ENCODE data around the gene ANO10. TPM values are rescaled to one million over a fixed set of nuclear protein-coding genes. Genes with fewer than 3 reads are reported as not detected.
"Not testable (repeated sequence)": the region's sequence is repeated elsewhere in the genome, so short reads cannot be mapped to it uniquely, and the experiment has no call there.

The ANO10 gene
- total RNA-seq, 1 donor from 2014 or later = 6.0 TPM

- H3K27ac Mint-ChIP-seq = no peak overlapping the region
- peaks cover 4% of the 10 kb centered on the region for H3K4me1 Mint-ChIP-seq
- intact Hi-C loops (cut with micrococcal nuclease) = no loop called here
- H3K4me3 Mint-ChIP-seq = no peak overlapping the region
- peaks cover 19% of the 10 kb centered on the region for H3K9me3 Mint-ChIP-seq
- peaks cover 5% of the 10 kb centered on the region for H3K36me3 Mint-ChIP-seq (ENCODE audit: low read depth)
- H3K27me3 Mint-ChIP-seq = peaks cover 4% of the 10 kb centered on the region
- no peak for DNase-seq
Measured at GRCh38 chr3:43484926-43485488, 136.8 kb downstream of the ANO10 start.

GRCh38 chr3:43481375-43481774, 140.4 kb downstream of the ANO10 start:
- H3K4me1 Mint-ChIP-seq = peaks cover 20% of the 10 kb centered on the region
- H3K27me3 Mint-ChIP-seq = peaks cover 1% of the 10 kb centered on the region
- H3K9me3 Mint-ChIP-seq = peaks cover 31% of the 10 kb centered on the region
- peaks cover 12% of the 10 kb centered on the region for H3K36me3 Mint-ChIP-seq (ENCODE audit: low read depth)
- intact Hi-C loops (cut with micrococcal nuclease) = no loop called here
- no peak overlapping the region for H3K27ac Mint-ChIP-seq
- no peak overlapping the region for H3K4me3 Mint-ChIP-seq
- DNase-seq = no peak

GRCh38 chr3:43478839-43479238, 143.0 kb downstream of the ANO10 start:
- H3K27ac Mint-ChIP-seq; H3K4me3 Mint-ChIP-seq; H3K27me3 Mint-ChIP-seq; H3K36me3 Mint-ChIP-seq (ENCODE audit: low read depth); DNase-seq; intact Hi-C loops (cut with micrococcal nuclease): not testable (repeated sequence)
- Mint-ChIP-seq H3K4me1 (peaks cover 20% of the 10 kb centered on the region), H3K9me3 (peaks cover 28% of the 10 kb centered on the region)

- intact Hi-C loops (cut with micrococcal nuclease) = no loop called here
- peaks cover 27% of the 10 kb centered on the region for H3K9me3 Mint-ChIP-seq
- DNase-seq = no peak
- peaks cover 19% of the 10 kb centered on the region for H3K4me1 Mint-ChIP-seq
- no peak overlapping the region for H3K4me3 Mint-ChIP-seq
- peaks cover 4% of the 10 kb centered on the region for H3K27me3 Mint-ChIP-seq
- H3K36me3 Mint-ChIP-seq (ENCODE audit: low read depth) = peaks cover 9% of the 10 kb centered on the region
- H3K27ac Mint-ChIP-seq = peak overlapping the region; percentile 78
Measured at GRCh38 chr3:43478118-43478785, 143.6 kb downstream of the ANO10 start.

DNA sequence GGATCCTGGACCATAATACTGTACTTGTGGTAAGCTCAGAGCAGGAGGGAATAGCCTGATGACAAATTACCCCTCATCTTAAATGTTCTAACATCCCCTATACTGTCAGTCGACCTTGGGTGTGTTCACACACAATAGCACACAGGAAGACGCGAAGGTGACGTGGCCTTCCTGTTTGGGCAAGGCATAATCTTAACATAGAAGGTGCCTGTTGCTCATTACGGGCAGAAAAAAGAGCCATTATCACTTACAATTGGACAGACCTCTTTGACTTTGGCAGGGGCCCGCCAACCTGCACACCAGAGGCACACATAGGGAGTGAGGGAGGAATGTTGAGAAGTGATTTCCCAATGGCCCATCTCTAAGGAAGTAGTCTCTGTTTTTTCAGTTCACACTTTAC, 144.2 kb downstream of the ANO10 start:
- Mint-ChIP-seq H3K36me3 (ENCODE audit: low read depth) (peaks cover 7% of the 10 kb centered on the region), H3K4me1 (peaks cover 17% of the 10 kb centered on the region), H3K27ac (peak overlapping the region; percentile 78), H3K27me3 (peaks cover 6% of the 10 kb centered on the region), H3K9me3 (peaks cover 22% of the 10 kb centered on the region), H3K4me3 (peak overlapping the region; percentile 45)
- intact Hi-C loops (cut with micrococcal nuclease) = no loop called here
- peak; percentile 81 for DNase-seq

- no peak overlapping the region for H3K27ac Mint-ChIP-seq
- H3K4me3 Mint-ChIP-seq = no peak overlapping the region
- peaks cover 12% of the 10 kb centered on the region for H3K9me3 Mint-ChIP-seq
- no peak for DNase-seq
- H3K27me3 Mint-ChIP-seq = peaks cover 11% of the 10 kb centered on the region
- H3K36me3 Mint-ChIP-seq (ENCODE audit: low read depth) = peaks cover 7% of the 10 kb centered on the region
- intact Hi-C loops (cut with micrococcal nuclease) = no loop called here
- peaks cover 17% of the 10 kb centered on the region for H3K4me1 Mint-ChIP-seq
Measured at GRCh38 chr3:43473737-43474136, 148.1 kb downstream of the ANO10 start.

- intact Hi-C loops (cut with micrococcal nuclease) = no loop called here
- peak; percentile 37 for DNase-seq
- Mint-ChIP-seq H3K36me3 (ENCODE audit: low read depth) (peaks cover 7% of the 10 kb centered on the region), H3K27me3 (peaks cover 11% of the 10 kb centered on the region), H3K4me3 (no peak overlapping the region), H3K4me1 (peaks cover 13% of the 10 kb centered on the region), H3K9me3 (peaks cover 12% of the 10 kb centered on the region), H3K27ac (no peak overlapping the region)
Measured at GRCh38 chr3:43473244-43473643, 148.6 kb downstream of the ANO10 start.

DNA sequence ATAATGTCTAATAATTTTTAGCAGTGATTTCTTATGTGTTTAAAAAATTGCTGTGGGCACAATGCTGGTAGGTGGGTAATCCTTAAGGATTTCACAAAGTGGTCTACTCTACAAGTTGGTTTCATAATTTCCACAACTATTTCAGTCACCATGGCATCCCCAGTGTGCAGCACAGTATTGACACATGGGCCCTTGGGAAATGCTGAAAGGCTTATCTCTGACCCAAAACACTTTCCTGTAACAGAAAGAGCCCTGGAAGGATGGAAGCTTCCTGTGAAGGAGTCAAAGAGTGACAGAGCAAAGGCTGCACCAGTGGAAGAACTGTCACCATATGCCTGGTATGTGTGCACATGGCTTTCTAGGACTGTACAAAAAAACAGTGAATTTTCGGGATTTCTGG, 153.7 kb downstream of the ANO10 start:
- peak; percentile 49 for DNase-seq
- H3K4me3 Mint-ChIP-seq = no peak overlapping the region
- H3K27ac Mint-ChIP-seq = no peak overlapping the region
- H3K27me3 Mint-ChIP-seq = peaks cover 9% of the 10 kb centered on the region
- intact Hi-C loops (cut with micrococcal nuclease) = no loop called here
- H3K36me3 Mint-ChIP-seq (ENCODE audit: low read depth) = no peaks in the 10 kb centered on the region
- peaks cover 9% of the 10 kb centered on the region for H3K9me3 Mint-ChIP-seq
- no peaks in the 10 kb centered on the region for H3K4me1 Mint-ChIP-seq

DNA sequence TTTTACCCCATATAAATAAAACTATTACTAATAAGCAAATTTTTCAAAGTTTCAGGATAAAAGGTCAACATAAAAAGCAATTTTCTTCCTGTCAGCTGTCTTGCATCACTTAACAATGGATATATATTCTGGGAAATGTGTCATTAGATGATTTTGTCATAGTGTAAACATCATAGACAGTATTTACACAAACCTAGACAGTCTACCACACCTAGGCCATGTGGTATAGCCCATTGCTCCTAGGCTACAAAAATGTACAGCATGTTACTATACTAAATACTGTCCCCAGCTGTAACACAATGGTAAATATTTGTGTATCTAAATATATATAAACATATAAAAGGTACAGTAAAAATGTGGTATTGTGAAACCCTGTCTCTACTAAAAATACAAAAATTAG, 156.7 kb downstream of the ANO10 start:
- intact Hi-C loops (cut with micrococcal nuclease) = no loop called here
- peaks cover 2% of the 10 kb centered on the region for H3K36me3 Mint-ChIP-seq (ENCODE audit: low read depth)
- H3K9me3 Mint-ChIP-seq = peaks cover 16% of the 10 kb centered on the region

GRCh38 chr3:43462566-43462965, 159.2 kb downstream of the ANO10 start:
- H3K27ac Mint-ChIP-seq; H3K4me3 Mint-ChIP-seq; H3K27me3 Mint-ChIP-seq; intact Hi-C loops (cut with micrococcal nuclease); DNase-seq; H3K36me3 Mint-ChIP-seq (ENCODE audit: low read depth); H3K4me1 Mint-ChIP-seq: not testable (repeated sequence)
- H3K9me3 Mint-ChIP-seq = peaks cover 16% of the 10 kb centered on the region

More for the DNA sequence above, 156.7 kb downstream of the ANO10 start:
- Mint-ChIP-seq H3K27me3 (peaks cover 4% of the 10 kb centered on the region), H3K27ac (no peak overlapping the region), H3K4me1 (no peaks in the 10 kb centered on the region), H3K4me3 (no peak overlapping the region)
- no peak for DNase-seq

DNA sequence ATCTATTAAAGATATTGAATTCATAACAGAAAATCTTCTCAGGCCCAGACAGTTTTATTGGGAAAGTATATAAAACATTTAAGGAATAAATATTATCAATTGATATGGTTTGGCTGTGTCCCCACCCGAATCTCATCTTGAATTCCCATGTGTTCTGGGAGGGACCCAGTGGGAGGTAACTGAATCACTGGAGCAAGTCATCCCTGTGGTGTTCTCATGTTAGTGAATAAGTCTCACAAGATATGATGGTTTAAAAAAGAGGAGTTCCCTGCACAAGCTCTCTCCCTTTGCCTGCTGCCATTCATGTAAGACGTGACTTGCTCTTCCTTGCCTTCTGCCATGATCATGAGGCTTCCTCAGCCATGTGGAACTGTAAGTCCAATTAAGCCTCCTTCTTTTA, 160.5 kb downstream of the ANO10 start:
- Mint-ChIP-seq H3K4me1 (peaks cover 2% of the 10 kb centered on the region), H3K27ac (no peak overlapping the region), H3K4me3 (no peak overlapping the region), H3K9me3 (peaks cover 16% of the 10 kb centered on the region), H3K27me3 (peaks cover 6% of the 10 kb centered on the region), H3K36me3 (ENCODE audit: low read depth) (peaks cover 2% of the 10 kb centered on the region)
- intact Hi-C loops (cut with micrococcal nuclease) = no loop called here
- DNase-seq = no peak

DNA sequence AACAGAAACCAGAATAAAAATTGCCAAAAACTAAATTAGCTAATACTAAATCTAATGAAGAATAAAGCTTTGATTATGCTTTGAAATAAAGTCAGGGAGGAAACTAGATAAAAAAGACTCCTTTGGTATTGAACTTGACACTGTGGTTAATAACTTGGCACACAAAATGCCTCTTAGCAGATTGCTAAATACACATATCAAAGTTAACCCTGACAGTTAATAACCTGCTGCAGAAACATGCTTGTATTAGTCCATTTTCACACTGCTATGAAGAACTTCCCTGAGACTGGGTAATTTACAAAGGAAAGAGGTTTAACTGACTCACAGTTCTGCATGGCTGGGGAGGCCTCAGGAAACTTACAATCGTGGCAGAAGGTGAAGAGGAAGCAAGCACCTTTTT, 164.8 kb downstream of the ANO10 start:
- H3K4me3 Mint-ChIP-seq; H3K27me3 Mint-ChIP-seq; intact Hi-C loops (cut with micrococcal nuclease); H3K36me3 Mint-ChIP-seq (ENCODE audit: low read depth); H3K9me3 Mint-ChIP-seq; DNase-seq; H3K4me1 Mint-ChIP-seq; H3K27ac Mint-ChIP-seq: not testable (repeated sequence)

GRCh38 chr3:43455233-43455632, 166.6 kb downstream of the ANO10 start:
- peaks cover 2% of the 10 kb centered on the region for H3K4me1 Mint-ChIP-seq

DNA sequence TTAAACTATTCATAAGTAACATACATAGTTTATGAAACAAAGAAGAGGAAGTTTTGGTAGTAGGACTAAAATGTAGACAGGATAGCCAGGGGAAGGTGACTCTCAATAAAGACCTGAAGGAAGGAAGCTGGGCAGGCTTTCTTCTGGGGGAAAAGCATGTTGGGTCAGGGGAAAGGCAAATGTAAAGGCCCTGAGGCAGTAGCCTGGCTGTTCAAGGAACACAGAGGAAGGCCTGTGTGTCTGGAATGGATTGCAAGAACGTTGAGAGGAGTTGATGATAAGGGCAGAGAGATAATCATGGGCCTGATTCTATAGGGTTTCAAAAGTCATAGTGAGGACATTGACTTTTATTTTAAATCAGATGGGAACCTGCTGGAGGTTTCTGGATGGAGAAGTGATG, 167.8 kb downstream of the ANO10 start:
- Mint-ChIP-seq H3K4me3 (no peak overlapping the region), H3K9me3 (no peaks in the 10 kb centered on the region), H3K36me3 (ENCODE audit: low read depth) (no peaks in the 10 kb centered on the region), H3K27me3 (peaks cover 2% of the 10 kb centered on the region), H3K27ac (no peak overlapping the region), H3K4me1 (peaks cover 2% of the 10 kb centered on the region)
- intact Hi-C loops (cut with micrococcal nuclease) = no loop called here
- no peak for DNase-seq

More at GRCh38 chr3:43455233-43455632, 166.6 kb downstream of the ANO10 start:
- Mint-ChIP-seq H3K9me3 (peaks cover under 1% of the 10 kb centered on the region), H3K27ac (no peak overlapping the region), H3K36me3 (ENCODE audit: low read depth) (no peaks in the 10 kb centered on the region), H3K4me3 (no peak overlapping the region), H3K27me3 (peaks cover 4% of the 10 kb centered on the region)
- DNase-seq = no peak
- intact Hi-C loops (cut with micrococcal nuclease) = no loop called here

Data from activated CD4-positive, alpha-beta T cell treated with anti-CD3 and anti-CD28 coated beads, Interleukin-2, amount 10 ng/mL, durations not matched to agents 24 days and 14 days (primary cell).